Stimulated activated CD4-positive, alpha-beta T cell treated with anti-CD3 and anti-CD28 coated beads, Interleukin-2, amount 100 ng/mL, for 48 hours (primary cell): ENCODE results near the gene SPEG.

ENCODE experiments used
- DNase-seq, 2 donors: peaks; one replicate each; pipeline ENCODE4 v3.0.0-alpha.2; 2020

Gene SPEG

GRCh38 chr2:219465659-219466561, 31.3 kb downstream of the SPEG start:
- no peak for DNase-seq

GRCh38 chr2:219466816-219467735, 32.4 kb downstream of the SPEG start:
- DNase-seq = no peak

- DNase-seq = no peak
Observed at GRCh38 chr2:219467736-219468075, 33.1 kb downstream of the SPEG start.

- no peak for DNase-seq
Observed at GRCh38 chr2:219468410-219469185, 34.0 kb downstream of the SPEG start.

GRCh38 chr2:219469186-219469724, 34.6 kb downstream of the SPEG start:
- no peak for DNase-seq

GRCh38 chr2:219470429-219470828, 35.8 kb downstream of the SPEG start:
- no peak for DNase-seq

GRCh38 chr2:219471476-219472371, 37.1 kb downstream of the SPEG start:
- DNase-seq = no peak

- no peak for DNase-seq
Observed at GRCh38 chr2:219472629-219473187, 38.1 kb downstream of the SPEG start.

- DNase-seq = no peak
Observed at GRCh38 chr2:219473511-219473910, 38.9 kb downstream of the SPEG start.

GRCh38 chr2:219474285-219475060, 39.8 kb downstream of the SPEG start:
- DNase-seq = no peak

- DNase-seq = no peak
Observed at GRCh38 chr2:219475278-219475677, 40.6 kb downstream of the SPEG start.

- peak; percentile 60 to 72 for DNase-seq
Observed at GRCh38 chr2:219475697-219476651, 41.3 kb downstream of the SPEG start.

- no peak for DNase-seq
Observed at GRCh38 chr2:219476652-219477151, 42.1 kb downstream of the SPEG start.

GRCh38 chr2:219477179-219477578, 42.5 kb downstream of the SPEG start:
- no peak for DNase-seq

- no peak for DNase-seq
Observed at GRCh38 chr2:219477815-219478214, 43.2 kb downstream of the SPEG start.

- DNase-seq = no peak
Observed at GRCh38 chr2:219478916-219479315, 44.3 kb downstream of the SPEG start.

- no peak for DNase-seq
Observed at GRCh38 chr2:219480004-219480403, 45.4 kb downstream of the SPEG start.

GRCh38 chr2:219482674-219483405, 48.2 kb downstream of the SPEG start:
- no peak for DNase-seq
